Activated T-cell treated with anti-CD3 and anti-CD28 coated beads for 48 hours (primary cell): ENCODE data around the gene GNL1.

Source experiments
- DNase-seq: peaks from one replicate; pipeline ENCODE4 v3.0.0-alpha.2; 2020; ENCODE audit warnings: low read depth

The GNL1 gene, protein sequence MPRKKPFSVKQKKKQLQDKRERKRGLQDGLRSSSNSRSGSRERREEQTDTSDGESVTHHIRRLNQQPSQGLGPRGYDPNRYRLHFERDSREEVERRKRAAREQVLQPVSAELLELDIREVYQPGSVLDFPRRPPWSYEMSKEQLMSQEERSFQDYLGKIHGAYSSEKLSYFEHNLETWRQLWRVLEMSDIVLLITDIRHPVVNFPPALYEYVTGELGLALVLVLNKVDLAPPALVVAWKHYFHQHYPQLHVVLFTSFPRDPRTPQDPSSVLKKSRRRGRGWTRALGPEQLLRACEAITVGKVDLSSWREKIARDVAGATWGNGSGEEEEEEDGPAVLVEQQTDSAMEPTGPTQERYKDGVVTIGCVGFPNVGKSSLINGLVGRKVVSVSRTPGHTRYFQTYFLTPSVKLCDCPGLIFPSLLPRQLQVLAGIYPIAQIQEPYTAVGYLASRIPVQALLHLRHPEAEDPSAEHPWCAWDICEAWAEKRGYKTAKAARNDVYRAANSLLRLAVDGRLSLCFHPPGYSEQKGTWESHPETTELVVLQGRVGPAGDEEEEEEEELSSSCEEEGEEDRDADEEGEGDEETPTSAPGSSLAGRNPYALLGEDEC

DNA sequence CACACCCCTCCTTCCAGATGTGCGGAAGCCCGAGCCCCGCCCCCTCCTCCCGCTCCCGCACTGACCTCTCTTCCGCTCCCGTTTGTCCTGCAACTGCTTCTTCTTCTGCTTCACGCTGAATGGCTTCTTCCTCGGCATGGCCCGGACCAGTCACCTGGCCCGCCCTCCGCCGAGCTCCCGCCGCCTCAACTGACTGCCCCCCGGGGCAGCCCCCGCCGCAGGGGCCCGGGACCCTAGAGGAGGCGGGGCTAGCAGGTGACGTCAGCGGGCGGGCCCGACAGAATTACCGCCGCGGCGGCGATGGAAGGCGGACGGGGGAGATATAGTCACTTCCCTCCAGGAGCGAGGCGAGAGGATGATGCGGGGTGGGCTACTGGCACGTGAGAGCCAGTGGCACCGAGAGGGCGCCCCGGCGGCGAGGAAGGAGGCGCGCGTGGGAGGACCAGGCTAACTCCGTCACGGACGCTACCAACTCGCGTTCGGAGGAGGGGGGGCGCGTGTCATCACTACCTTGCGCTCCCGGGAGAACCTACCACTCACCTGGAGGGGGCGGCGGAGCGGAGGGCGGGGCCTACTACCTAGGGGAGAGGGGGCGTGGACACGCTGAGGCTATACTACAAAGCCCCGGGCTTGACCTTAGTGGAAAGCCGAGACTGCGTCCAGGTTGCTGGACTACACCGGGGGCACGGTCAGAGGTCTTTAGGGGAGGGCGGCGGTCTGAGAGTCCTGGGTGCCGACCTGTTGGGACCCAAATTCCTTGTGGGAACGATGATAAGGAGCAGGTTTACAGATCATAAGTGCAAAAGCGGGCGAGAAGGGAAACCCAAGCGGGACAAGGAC, at the start of gene GNL1:
Gene GNL1 (minus strand): TSS at position 424 of the 840 bp plus-strand sequence. CDS start 286 bp downstream, at position 138.
- peak; percentile 98 for DNase-seq

GRCh38 chr6:30603961-30604360, 47.7 kb upstream of the GNL1 start:
- no peak for DNase-seq

- DNase-seq = no peak
These were observed 45.7 kb upstream of the GNL1 start for GRCh38 chr6:30601815-30602641.

DNA sequence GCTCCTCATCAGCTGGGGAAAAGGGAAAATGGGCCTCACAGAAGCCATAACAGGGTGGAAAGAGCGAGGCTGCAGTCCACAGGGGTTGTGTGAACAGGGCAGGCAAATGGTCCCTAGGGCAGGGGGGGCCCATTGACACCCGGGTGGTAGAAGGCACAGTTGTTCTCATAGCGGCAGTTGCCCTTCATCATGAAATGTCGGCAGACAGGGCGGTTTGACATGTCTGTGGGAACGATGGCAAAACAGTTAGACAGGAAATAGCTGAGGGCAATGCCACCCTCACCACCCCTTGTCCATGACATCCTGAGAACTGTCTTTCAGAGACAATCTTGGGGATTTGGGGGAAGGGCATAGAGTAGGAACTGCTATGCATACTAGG, 45.1 kb upstream of the GNL1 start:
- DNase-seq = no peak

DNA sequence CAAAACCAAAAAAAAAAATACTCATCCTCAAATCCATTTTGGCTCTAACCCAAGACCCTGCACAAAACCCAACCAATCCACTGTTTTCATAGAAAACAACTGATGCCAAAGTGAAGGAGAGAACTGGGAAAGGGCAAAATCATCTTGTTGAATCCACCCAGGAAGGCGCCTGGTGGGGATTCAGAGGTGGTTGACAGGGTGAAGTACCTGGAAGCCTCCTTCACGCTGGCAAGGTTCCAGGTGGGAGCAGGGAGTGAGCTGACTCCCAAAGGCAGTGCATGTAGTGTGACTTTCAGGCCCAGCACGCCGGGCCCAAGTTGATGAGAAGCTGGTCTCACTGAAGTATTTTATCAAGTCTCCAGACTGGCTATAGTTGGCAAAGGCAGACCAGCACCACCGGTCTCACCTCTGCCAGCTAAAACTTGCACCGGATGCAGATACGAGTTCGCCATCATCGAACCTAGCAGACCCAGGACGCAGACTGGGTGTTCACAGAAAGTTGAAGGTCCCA, 44.2 kb upstream of the GNL1 start:
- no peak for DNase-seq

- DNase-seq = no peak
These were observed 43.5 kb upstream of the GNL1 start for GRCh38 chr6:30599625-30600324.

DNA sequence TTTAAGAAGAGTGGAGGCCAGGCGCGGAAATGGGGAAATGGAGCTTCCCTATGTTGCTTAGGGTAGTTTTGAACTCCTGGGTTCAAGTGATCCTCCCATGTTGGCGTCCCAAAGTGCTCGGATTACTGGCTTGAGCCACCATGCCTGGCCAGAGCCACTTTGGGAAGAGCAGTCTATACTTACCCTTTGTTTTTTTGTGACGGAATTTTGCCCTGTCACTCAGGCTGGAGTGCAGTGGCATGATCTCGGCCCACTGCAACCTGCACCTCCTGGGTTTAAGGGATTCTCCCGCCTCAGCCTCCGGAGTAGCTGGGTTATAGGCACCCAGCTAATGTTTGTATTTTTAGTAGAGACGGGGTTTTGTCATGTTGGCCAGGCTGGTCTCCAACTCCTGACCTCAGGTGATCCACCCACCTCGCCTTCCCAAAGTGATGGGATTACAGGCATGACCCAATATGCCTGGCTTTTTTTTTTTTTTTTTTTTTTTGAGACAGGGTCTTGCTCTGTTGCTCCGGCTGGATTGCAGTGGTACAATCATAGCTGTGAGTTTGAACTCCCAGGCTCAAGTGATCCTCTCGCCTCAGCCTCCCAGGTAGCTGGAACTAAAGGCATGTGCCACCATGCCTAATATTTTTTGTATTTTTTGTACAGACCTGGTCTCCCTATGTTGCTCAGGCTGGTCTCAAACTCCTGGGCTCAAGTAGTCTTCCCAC, 42.8 kb upstream of the GNL1 start:
- DNase-seq = no peak

- DNase-seq = peak; percentile 67
These were observed 41.2 kb upstream of the GNL1 start for GRCh38 chr6:30597315-30598144.

DNA sequence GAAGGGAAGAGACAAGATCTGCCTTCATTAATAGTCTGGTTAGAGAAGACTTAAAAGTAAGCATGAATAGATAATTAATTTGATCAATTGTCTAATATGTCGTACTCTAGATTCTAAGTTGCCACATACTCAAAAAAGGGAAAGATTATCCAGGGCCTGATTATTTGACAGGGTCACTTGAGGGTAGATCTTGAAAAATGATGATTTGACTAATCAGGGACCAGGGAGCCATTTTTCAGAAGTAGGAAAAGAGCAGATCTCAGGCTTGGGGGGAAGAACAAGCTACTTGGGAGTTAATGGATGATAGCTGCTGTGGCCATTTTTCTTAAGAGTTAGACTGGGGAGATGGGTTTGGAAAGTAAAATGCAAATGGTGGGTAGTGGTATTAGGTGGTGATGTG, 36.0 kb upstream of the GNL1 start:
- no peak for DNase-seq

GRCh38 chr6:30591008-30591407, 34.7 kb upstream of the GNL1 start:
- DNase-seq = no peak

DNA sequence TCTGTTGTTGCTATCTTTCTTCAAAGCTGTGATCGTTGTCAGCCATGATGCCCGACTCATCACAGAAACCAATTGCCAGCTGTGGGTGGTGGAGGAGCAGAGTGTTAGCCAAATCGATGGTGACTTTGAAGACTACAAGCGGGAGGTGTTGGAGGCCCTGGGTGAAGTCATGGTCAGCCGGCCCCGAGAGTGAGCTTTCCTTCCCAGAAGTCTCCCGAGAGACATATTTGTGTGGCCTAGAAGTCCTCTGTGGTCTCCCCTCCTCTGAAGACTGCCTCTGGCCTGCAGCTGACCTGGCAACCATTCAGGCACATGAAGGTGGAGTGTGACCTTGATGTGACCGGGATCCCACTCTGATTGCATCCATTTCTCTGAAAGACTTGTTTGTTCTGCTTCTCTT, 34.2 kb upstream of the GNL1 start:
- no peak for DNase-seq

- no peak for DNase-seq
These were observed 33.6 kb upstream of the GNL1 start for GRCh38 chr6:30589754-30590358.

- no peak for DNase-seq
These were observed 27.6 kb upstream of the GNL1 start for GRCh38 chr6:30583921-30584320.

DNA sequence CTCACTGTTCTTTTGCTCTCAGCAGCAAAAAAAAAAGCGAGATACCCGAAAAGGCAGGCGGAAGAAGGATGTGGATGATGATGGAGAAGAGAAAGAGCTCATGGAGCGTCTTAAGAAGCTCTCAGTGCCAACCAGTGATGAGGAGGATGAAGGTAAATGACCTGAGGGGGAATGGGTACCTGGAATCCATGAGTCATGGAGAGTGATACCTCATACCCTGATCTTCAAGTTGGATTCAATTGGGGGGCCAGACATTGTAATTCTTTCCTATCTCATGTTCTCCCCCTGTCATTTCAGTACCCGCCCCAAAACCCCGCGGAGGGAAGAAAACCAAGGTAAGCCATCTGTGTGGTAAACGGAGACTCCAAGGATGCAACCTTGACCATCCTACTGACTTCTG, 21.8 kb upstream of the GNL1 start:
- DNase-seq = no peak

GRCh38 chr6:30573113-30573512, 16.8 kb upstream of the GNL1 start:
- no peak for DNase-seq

- DNase-seq = no peak
These were observed 15.9 kb upstream of the GNL1 start for GRCh38 chr6:30572148-30572547.

GRCh38 chr6:30571762-30572082, 15.4 kb upstream of the GNL1 start:
- no peak for DNase-seq

- DNase-seq = peak; percentile 100
These were observed 14.9 kb upstream of the GNL1 start, which contains the start of gene ABCF1 for GRCh38 chr6:30571075-30571761. TSS of gene ABCF1 (plus strand) at chr6:30571442. CDS start at chr6:30571488, 46 bp downstream.

GRCh38 chr6:30570740-30571074, 14.4 kb upstream of the GNL1 start:
- DNase-seq = no peak
